ENCODE results near the gene GP1BA.

The GP1BA gene

GRCh38 chr17:4959261-4959965 is 27.3 kb downstream of the GP1BA start:
- H3K9ac ChIP-seq (ENCODE audit: low read length) = no peak overlapping the region
- no peaks in the 10 kb centered on the region for H3K27me3 ChIP-seq (ENCODE audit: insufficient read depth, low read length, poor library complexity)
- WGBS (ENCODE audit: extremely low coverage, insufficient coverage, low lambda C conversion rate) = no CpG with 5 or more reads among the region's 18 CpGs
- H3K79me2 ChIP-seq (ENCODE audit: control insufficient read depth, insufficient read depth, low read length) = no peaks in the 10 kb centered on the region
- DNase-seq = no peak
- no peak overlapping the region for H2AK5ac ChIP-seq (ENCODE audit: low read length)
- H3K79me1 ChIP-seq (ENCODE audit: low read length) = no peaks in the 10 kb centered on the region
- H3K4me1 ChIP-seq (ENCODE audit: control insufficient read depth, low read depth, low read length) = no peaks in the 10 kb centered on the region
- H3K36me3 ChIP-seq (ENCODE audit: control insufficient read depth, insufficient read depth, low read length) = peaks cover 4% of the 10 kb centered on the region
- H2BK5ac ChIP-seq (ENCODE audit: low read length) = no peak overlapping the region
- H3K4me3 ChIP-seq (ENCODE audit: low read length) = no peak overlapping the region
- H2BK120ac ChIP-seq (ENCODE audit: low read depth, low read length) = no peak overlapping the region
- no peak overlapping the region for H4K8ac ChIP-seq (ENCODE audit: low read depth, low read length)
- H3K23ac ChIP-seq (ENCODE audit: low read length) = no peak overlapping the region
- H3K56ac ChIP-seq (ENCODE audit: low read length) = no peak overlapping the region
- H3K27ac ChIP-seq (ENCODE audit: low read depth, low read length) = no peak overlapping the region
- no peak overlapping the region for H4K5ac ChIP-seq (ENCODE audit: low read length)
- H3K4ac ChIP-seq (ENCODE audit: low read depth, low read length) = no peak overlapping the region
- H3K18ac ChIP-seq (ENCODE audit: low read length) = no peak overlapping the region
- H3K4me2 ChIP-seq (ENCODE audit: low read length) = no peak overlapping the region
- no peak overlapping the region for H2BK15ac ChIP-seq (replicated peaks; ENCODE audit: low read depth)

GRCh38 chr17:4960279-4960922 is 28.3 kb downstream of the GP1BA start:
- H3K23ac ChIP-seq (ENCODE audit: low read length) = peak overlapping the region; percentile 31
- H3K4me1 ChIP-seq (ENCODE audit: control insufficient read depth, low read depth, low read length) = no peaks in the 10 kb centered on the region
- H2BK5ac ChIP-seq (ENCODE audit: low read length) = no peak overlapping the region
- no peak overlapping the region for H3K9ac ChIP-seq (ENCODE audit: low read length)
- H4K8ac ChIP-seq (ENCODE audit: low read depth, low read length) = no peak overlapping the region
- H3K79me1 ChIP-seq (ENCODE audit: low read length) = peaks cover 3% of the 10 kb centered on the region
- H3K36me3 ChIP-seq (ENCODE audit: control insufficient read depth, insufficient read depth, low read length) = peaks cover 4% of the 10 kb centered on the region
- no CpG with 5 or more reads among the region's 9 CpGs for WGBS (ENCODE audit: extremely low coverage, insufficient coverage, low lambda C conversion rate)
- no peak overlapping the region for H4K5ac ChIP-seq (ENCODE audit: low read length)
- H3K27me3 ChIP-seq (ENCODE audit: insufficient read depth, low read length, poor library complexity) = no peaks in the 10 kb centered on the region
- H2BK120ac ChIP-seq (ENCODE audit: low read depth, low read length) = no peak overlapping the region
- H3K4me3 ChIP-seq (ENCODE audit: low read length) = no peak overlapping the region
- no peak overlapping the region for H3K27ac ChIP-seq (ENCODE audit: low read depth, low read length)
- H3K18ac ChIP-seq (ENCODE audit: low read length) = no peak overlapping the region
- no peak overlapping the region for H3K4me2 ChIP-seq (ENCODE audit: low read length)
- no peak overlapping the region for H2BK15ac ChIP-seq (replicated peaks; ENCODE audit: low read depth)
- no peak overlapping the region for H2AK5ac ChIP-seq (ENCODE audit: low read length)
- peak; percentile 36 for DNase-seq
- H3K4ac ChIP-seq (ENCODE audit: low read depth, low read length) = no peak overlapping the region
- H3K79me2 ChIP-seq (ENCODE audit: control insufficient read depth, insufficient read depth, low read length) = peaks cover 1% of the 10 kb centered on the region
- H3K56ac ChIP-seq (ENCODE audit: low read length) = peak overlapping the region; percentile 12

- Histone ChIP-seq H3K56ac (ENCODE audit: low read length) (no peak overlapping the region), H4K5ac (ENCODE audit: low read length) (no peak overlapping the region), H3K23ac (ENCODE audit: low read length) (no peak overlapping the region), H2BK15ac (replicated peaks; ENCODE audit: low read depth) (no peak overlapping the region), H3K4ac (ENCODE audit: low read depth, low read length) (no peak overlapping the region), H4K8ac (ENCODE audit: low read depth, low read length) (no peak overlapping the region), H3K27me3 (ENCODE audit: insufficient read depth, low read length, poor library complexity) (no peaks in the 10 kb centered on the region), H3K27ac (ENCODE audit: low read depth, low read length) (no peak overlapping the region), H3K18ac (ENCODE audit: low read length) (no peak overlapping the region), H2BK120ac (ENCODE audit: low read depth, low read length) (no peak overlapping the region), H3K79me2 (ENCODE audit: control insufficient read depth, insufficient read depth, low read length) (peaks cover 6% of the 10 kb centered on the region), H2BK5ac (ENCODE audit: low read length) (no peak overlapping the region), H3K4me1 (ENCODE audit: control insufficient read depth, low read depth, low read length) (peaks cover 4% of the 10 kb centered on the region), H3K4me3 (ENCODE audit: low read length) (no peak overlapping the region), H3K79me1 (ENCODE audit: low read length) (peaks cover 10% of the 10 kb centered on the region), H3K9ac (ENCODE audit: low read length) (no peak overlapping the region), H3K4me2 (ENCODE audit: low read length) (no peak overlapping the region), H2AK5ac (ENCODE audit: low read length) (no peak overlapping the region), H3K36me3 (ENCODE audit: control insufficient read depth, insufficient read depth, low read length) (no peaks in the 10 kb centered on the region)
- no CpG with 5 or more reads among the region's 15 CpGs for WGBS (ENCODE audit: extremely low coverage, insufficient coverage, low lambda C conversion rate)
- no peak for DNase-seq
These were observed 33.4 kb downstream of the GP1BA start for GRCh38 chr17:4965311-4965986.

GRCh38 chr17:4966844-4967538 is 34.9 kb downstream of the GP1BA start:
- Histone ChIP-seq H3K36me3 (ENCODE audit: control insufficient read depth, insufficient read depth, low read length) (no peaks in the 10 kb centered on the region), H2AK5ac (ENCODE audit: low read length) (peak overlapping the region; percentile 68), H3K4me3 (ENCODE audit: low read length) (peak overlapping the region; percentile 58), H3K27me3 (ENCODE audit: insufficient read depth, low read length, poor library complexity) (no peaks in the 10 kb centered on the region), H3K23ac (ENCODE audit: low read length) (peak overlapping the region; percentile 81), H3K79me1 (ENCODE audit: low read length) (peaks cover 10% of the 10 kb centered on the region), H2BK5ac (ENCODE audit: low read length) (peak overlapping the region; percentile 81), H3K9ac (ENCODE audit: low read length) (peak overlapping the region; percentile 94), H3K4ac (ENCODE audit: low read depth, low read length) (peak overlapping the region; percentile 74), H3K79me2 (ENCODE audit: control insufficient read depth, insufficient read depth, low read length) (peaks cover 6% of the 10 kb centered on the region), H2BK15ac (replicated peaks; ENCODE audit: low read depth) (no peak overlapping the region), H3K4me2 (ENCODE audit: low read length) (peak overlapping the region; percentile 77), H2BK120ac (ENCODE audit: low read depth, low read length) (peak overlapping the region; percentile 45), H3K56ac (ENCODE audit: low read length) (peak overlapping the region; percentile 96), H3K27ac (ENCODE audit: low read depth, low read length) (peak overlapping the region; percentile 97), H3K4me1 (ENCODE audit: control insufficient read depth, low read depth, low read length) (peaks cover 4% of the 10 kb centered on the region), H3K18ac (ENCODE audit: low read length) (peak overlapping the region; percentile 94), H4K5ac (ENCODE audit: low read length) (no peak overlapping the region), H4K8ac (ENCODE audit: low read depth, low read length) (no peak overlapping the region)
- peak; percentile 100 for DNase-seq
- no CpG with 5 or more reads among the region's 42 CpGs for WGBS (ENCODE audit: extremely low coverage, insufficient coverage, low lambda C conversion rate)

GRCh38 chr17:4967539-4968485 is 35.7 kb downstream of the GP1BA start, which contains the start of gene SPAG7:
SPAG7 (minus strand) TSS chr17:4967817; CDS start chr17:4967804, 13 bp downstream.
- H4K8ac ChIP-seq (ENCODE audit: low read depth, low read length) = no peak within 1 kb of the TSS
- peak within 1 kb of the TSS; percentile 94 for H3K18ac ChIP-seq (ENCODE audit: low read length)
- H3K36me3 ChIP-seq (ENCODE audit: control insufficient read depth, insufficient read depth, low read length) = no peaks in the 10 kb centered on the region
- peak; percentile 97 for DNase-seq
- H3K9ac ChIP-seq (ENCODE audit: low read length) = peak within 1 kb of the TSS; percentile 94
- no peak within 1 kb of the TSS for H2BK15ac ChIP-seq (replicated peaks; ENCODE audit: low read depth)
- WGBS (ENCODE audit: extremely low coverage, insufficient coverage, low lambda C conversion rate) = no CpG with 5 or more reads among the region's 66 CpGs
- peak within 1 kb of the TSS; percentile 68 for H2AK5ac ChIP-seq (ENCODE audit: low read length)
- peak within 1 kb of the TSS; percentile 91 for H3K4me2 ChIP-seq (ENCODE audit: low read length)
- H3K79me2 ChIP-seq (ENCODE audit: control insufficient read depth, insufficient read depth, low read length) = peaks cover 6% of the 10 kb centered on the region
- H3K4ac ChIP-seq (ENCODE audit: low read depth, low read length) = peak within 1 kb of the TSS; percentile 75
- H3K27me3 ChIP-seq (ENCODE audit: insufficient read depth, low read length, poor library complexity) = no peaks in the 10 kb centered on the region
- peaks cover 4% of the 10 kb centered on the region for H3K4me1 ChIP-seq (ENCODE audit: control insufficient read depth, low read depth, low read length)
- H2BK120ac ChIP-seq (ENCODE audit: low read depth, low read length) = peak within 1 kb of the TSS; percentile 45
- H3K27ac ChIP-seq (ENCODE audit: low read depth, low read length) = peak within 1 kb of the TSS; percentile 97
- H3K4me3 ChIP-seq (ENCODE audit: low read length) = peak within 1 kb of the TSS; percentile 83
- peak within 1 kb of the TSS; percentile 99 for H3K56ac ChIP-seq (ENCODE audit: low read length)
- peak within 1 kb of the TSS; percentile 81 for H3K23ac ChIP-seq (ENCODE audit: low read length)
- H3K79me1 ChIP-seq (ENCODE audit: low read length) = peaks cover 10% of the 10 kb centered on the region
- H4K5ac ChIP-seq (ENCODE audit: low read length) = no peak within 1 kb of the TSS
- peak within 1 kb of the TSS; percentile 96 for H2BK5ac ChIP-seq (ENCODE audit: low read length)
